T-cell (primary cell): ENCODE results near the gene CDKL1. TPM values are rescaled to one million over a fixed set of nuclear protein-coding genes. Genes with fewer than 3 reads are reported as not detected.

ENCODE experiments used
- ATAC-seq, 4 experiments: fragments of 200-7000 bp in 3 of 4; fragments of 150-1000 bp in 1 of 4; cut with Tn5 transposase; replicated peaks in 1 of 4; 1 replicate in 3 of 4; 2 replicates in 1 of 4; pipeline ENCODE4 v1.10.0; 2021; ENCODE audit warnings: moderate library complexity in 3 of 4, mild to moderate bottlenecking in 2 of 4, moderate number of reproducible peaks in 1 of 4
- CTCF ChIA-PET, 2 donors: fragments of 300-600 bp; sonication (Branson Sonifier 250); formaldehyde crosslinking; loops; one replicate each; lab custom pipeline; 2022; ENCODE audit warnings: antibody characterized with exemption in 2 of 2; lab: Charles Lee
- POLR2A ChIA-PET, 2 donors: fragments of 300-600 bp; sonication (Branson Sonifier 250); formaldehyde crosslinking; loops; one replicate each; lab custom pipeline; 2022; ENCODE audit warnings: antibody characterized with exemption in 2 of 2; lab: Charles Lee
- DNase-seq, 35 experiments: peaks; one replicate each; pipeline versions ENCODE4 v3.0.0 to v3.0.0-alpha.2; 2013 to 2023
- H3K27ac ChIP-seq: one replicate; pipeline ENCODE4 v1.5.1; 2013; ENCODE audit warnings: low read length
- H3K27me3 ChIP-seq, 2 experiments: replicated peaks in 1 of 2; 1 replicate in 1 of 2; 2 replicates in 1 of 2; pipeline versions ENCODE4 v1.6.1 to v1.7.0; 2013; ENCODE audit warnings: low read length in 1 of 2, mixed read lengths in 1 of 2; ENCODE audit not compliant: control insufficient read depth in 2 of 2, insufficient read depth in 2 of 2; ENCODE audit errors: extremely low read depth in 1 of 2
- H3K36me3 ChIP-seq, 2 donors: 1 replicate in 1 of 2; 2 replicates in 1 of 2; pipeline versions ENCODE4 v1.6.1 to v1.7.0; 2013; ENCODE audit warnings: low read length in 1 of 2; ENCODE audit not compliant: control insufficient read depth in 2 of 2, insufficient read depth in 1 of 2; ENCODE audit errors: extremely low read depth in 1 of 2
- H3K4me1 ChIP-seq, 2 experiments: 1 replicate in 1 of 2; 2 replicates in 1 of 2; pipeline versions ENCODE4 v1.6.1 to v1.7.0; 2013; ENCODE audit warnings: low read length in 2 of 2, mixed read lengths in 1 of 2; ENCODE audit not compliant: insufficient read depth in 2 of 2, control insufficient read depth in 1 of 2; ENCODE audit errors: extremely low read depth in 1 of 2
- H3K4me3 ChIP-seq, 2 donors: 1 replicate in 1 of 2; 2 replicates in 1 of 2; pipeline versions ENCODE4 v1.5.1 to v1.7.0; 2013; ENCODE audit warnings: mild to moderate bottlenecking in 2 of 2, low read length in 1 of 2, moderate library complexity in 1 of 2; ENCODE audit not compliant: control insufficient read depth in 1 of 2; ENCODE audit errors: extremely low read depth in 1 of 2
- H3K9me3 ChIP-seq: 2 replicates; pipeline ENCODE4 v1.7.0; 2013
- H3K27ac Mint-ChIP-seq, 2 donors: one replicate each; pipeline ENCODE4 v1.8.0; 2020 to 2021; ENCODE audit warnings: mild to moderate bottlenecking in 2 of 2, mixed read lengths in 2 of 2
- H3K27me3 Mint-ChIP-seq, 2 donors: one replicate each; pipeline ENCODE4 v1.8.0; 2021 to 2022; ENCODE audit warnings: mixed read lengths in 2 of 2
- H3K36me3 Mint-ChIP-seq: one replicate; pipeline ENCODE4 v1.8.0; 2021; ENCODE audit warnings: mixed read lengths
- H3K4me1 Mint-ChIP-seq, 3 donors: one replicate each; pipeline ENCODE4 v1.8.0; 2020 to 2022; ENCODE audit warnings: mixed read lengths in 3 of 3, mild to moderate bottlenecking in 1 of 3
- H3K4me3 Mint-ChIP-seq, 3 donors: one replicate each; pipeline ENCODE4 v1.8.0; 2020 to 2022; ENCODE audit warnings: mild to moderate bottlenecking in 3 of 3, mixed read lengths in 3 of 3, moderate library complexity in 3 of 3
- H3K9me3 Mint-ChIP-seq, 3 donors: one replicate each; pipeline ENCODE4 v1.8.0; 2020 to 2022; ENCODE audit warnings: mixed read lengths in 3 of 3
- whole genome bisulfite sequencing: methylation state at CpG from one replicate; pipeline ENCODE4 v1.1.5; 2013; ENCODE audit warnings: missing lambda C conversion rate; ENCODE audit not compliant: insufficient coverage; 5-methylcytosine and 5-hydroxymethylcytosine counted together
- total RNA-seq, 35 experiments: library from RNA in 6 of 35; stranded (reverse) in 6 of 35; fragments of 120-200 nt in 1 of 35; gene quantifications; one replicate each; pipeline versions ENCODE4 v1.2.1 to v1.2.4 and lab custom pipeline; 2013 to 2026

The CDKL1 gene
- total RNA-seq, 5 donors from 2014 or later (not counting 1 experiment from before 2014, with no cell fraction given) = 4.6 to 7.7 (median 5.8) TPM

- no peaks in the 10 kb centered on the region for H3K9me3 Mint-ChIP-seq
- no peaks in the 10 kb centered on the region for H3K27me3 Mint-ChIP-seq
- H3K4me3 Mint-ChIP-seq = no peak overlapping the region
- Histone ChIP-seq H3K4me3 (no peak overlapping the region), H3K9me3 (no peaks in the 10 kb centered on the region), H3K27ac (no peak overlapping the region), H3K27me3 (no peaks in the 10 kb centered on the region), H3K36me3 (peaks cover 0 to 14% of the 10 kb centered on the region in 2 donors), H3K4me1 (no peaks in the 10 kb centered on the region)
- peaks cover 0 to 3% (median 0%) of the 10 kb centered on the region in 3 donors for H3K4me1 Mint-ChIP-seq
- ChIA-PET POLR2A (no interaction called here), CTCF (no interaction called here)
- peaks cover 39% of the 10 kb centered on the region for H3K36me3 Mint-ChIP-seq
- H3K27ac Mint-ChIP-seq = no peak overlapping the region
- WGBS = 75% methylated on average over 2 of the region's 4 CpGs
- ATAC-seq = no peak
- no peak for DNase-seq
These were observed 44.1 kb downstream of the CDKL1 start for GRCh38 chr14:50352584-50352983.

- Histone ChIP-seq H3K27me3 (no peaks in the 10 kb centered on the region), H3K4me1 (no peaks in the 10 kb centered on the region), H3K27ac (no peak overlapping the region), H3K9me3 (no peaks in the 10 kb centered on the region), H3K4me3 (no peak overlapping the region), H3K36me3 (peaks cover 0 to 6% of the 10 kb centered on the region in 2 donors)
- Mint-ChIP-seq H3K27me3 (no peaks in the 10 kb centered on the region), H3K36me3 (peaks cover 25% of the 10 kb centered on the region), H3K9me3 (no peaks in the 10 kb centered on the region), H3K27ac (no peak overlapping the region), H3K4me1 (peaks cover 0 to 3% (median 0%) of the 10 kb centered on the region in 3 donors), H3K4me3 (no peak overlapping the region)
- ATAC-seq (no peak), DNase-seq (no peak)
- WGBS = 85% methylated on average over 1 of the region's 2 CpGs
- CTCF ChIA-PET = no interaction called here
- POLR2A ChIA-PET = interaction anchor here (0.5 to 1.0 kb wide), 4 partner anchors 9 to 166 kb away, joined by 4 to 8 read pairs (median 6); no protein-coding TSS in a partner anchor
These were observed 45.7 kb downstream of the CDKL1 start for GRCh38 chr14:50350975-50351374.

DNA sequence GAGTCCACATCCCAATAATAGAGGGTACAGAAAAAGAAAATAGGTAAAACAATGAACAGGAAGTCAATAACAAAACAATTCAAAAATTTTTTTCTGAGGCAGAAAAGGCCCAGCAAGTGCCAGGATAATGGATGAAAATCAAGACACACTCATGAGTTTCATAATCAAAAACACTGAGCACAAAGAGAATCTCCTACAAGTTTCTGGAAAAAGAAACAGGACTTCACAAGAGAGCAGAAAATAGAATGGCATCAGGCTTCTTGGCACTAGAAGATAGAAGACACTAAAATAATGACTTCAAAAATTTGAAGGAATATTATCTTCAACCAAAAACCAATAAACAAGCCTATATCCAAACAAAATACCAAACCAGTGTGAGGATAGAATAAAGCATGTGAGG is 47.7 kb downstream of the CDKL1 start:
- CTCF ChIA-PET = no interaction called here
- Mint-ChIP-seq H3K4me3 (no peak overlapping the region), H3K4me1 (peaks cover 0 to 10% (median 10%) of the 10 kb centered on the region in 3 donors), H3K27ac (no peak overlapping the region), H3K9me3 (no peaks in the 10 kb centered on the region), H3K27me3 (no peaks in the 10 kb centered on the region), H3K36me3 (peaks cover 21% of the 10 kb centered on the region)
- Histone ChIP-seq H3K27ac (no peak overlapping the region), H3K27me3 (no peaks in the 10 kb centered on the region), H3K9me3 (no peaks in the 10 kb centered on the region), H3K4me3 (no peak overlapping the region), H3K36me3 (no peaks in the 10 kb centered on the region), H3K4me1 (no peaks in the 10 kb centered on the region)
- ATAC-seq (no peak), DNase-seq (no peak)
- POLR2A ChIA-PET = no interaction called here

DNA sequence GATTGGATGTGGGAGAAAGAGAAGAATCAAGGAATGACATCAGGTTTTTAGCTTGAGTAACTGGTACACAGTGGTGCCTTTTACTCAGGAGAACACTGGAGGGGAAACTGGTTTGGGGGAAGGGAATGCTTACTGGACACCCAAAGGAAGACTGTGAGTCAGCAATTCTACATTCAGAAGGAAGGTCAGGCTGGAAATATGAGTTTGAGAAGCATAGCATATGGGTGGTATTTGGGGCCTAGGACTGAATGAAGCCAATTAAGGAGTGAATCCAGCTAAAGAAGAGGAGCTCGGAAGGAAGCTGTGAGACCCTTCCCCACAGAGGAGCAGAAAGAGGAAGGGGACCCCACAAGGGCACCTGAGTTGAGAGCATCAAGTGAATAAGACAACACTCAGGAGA is 49.2 kb downstream of the CDKL1 start:
- no peak for DNase-seq
- no peaks in the 10 kb centered on the region for H3K36me3 ChIP-seq
- H3K27ac ChIP-seq = no peak overlapping the region
- no peaks in the 10 kb centered on the region for H3K9me3 Mint-ChIP-seq
- H3K4me3 ChIP-seq = no peak overlapping the region
- H3K9me3 ChIP-seq = no peaks in the 10 kb centered on the region
- ATAC-seq = no peak
- no CpG with 5 or more reads among the region's 1 CpG for WGBS
- no peaks in the 10 kb centered on the region for H3K27me3 Mint-ChIP-seq
- H3K4me1 Mint-ChIP-seq = peaks cover 0 to 22% (median 22%) of the 10 kb centered on the region in 3 donors
- H3K27me3 ChIP-seq = no peaks in the 10 kb centered on the region
- POLR2A ChIA-PET = no interaction called here
- no peak overlapping the region for H3K4me3 Mint-ChIP-seq
- H3K4me1 ChIP-seq = peaks cover 0 to 4% of the 10 kb centered on the region in 2 experiments
- H3K36me3 Mint-ChIP-seq = peaks cover 17% of the 10 kb centered on the region
- no peak overlapping the region for H3K27ac Mint-ChIP-seq
- CTCF ChIA-PET = interaction anchor here in 1 of 2 donors (0.5 kb wide), 1 partner anchor 166 kb away, joined by 3 read pairs; no protein-coding TSS in a partner anchor

DNA sequence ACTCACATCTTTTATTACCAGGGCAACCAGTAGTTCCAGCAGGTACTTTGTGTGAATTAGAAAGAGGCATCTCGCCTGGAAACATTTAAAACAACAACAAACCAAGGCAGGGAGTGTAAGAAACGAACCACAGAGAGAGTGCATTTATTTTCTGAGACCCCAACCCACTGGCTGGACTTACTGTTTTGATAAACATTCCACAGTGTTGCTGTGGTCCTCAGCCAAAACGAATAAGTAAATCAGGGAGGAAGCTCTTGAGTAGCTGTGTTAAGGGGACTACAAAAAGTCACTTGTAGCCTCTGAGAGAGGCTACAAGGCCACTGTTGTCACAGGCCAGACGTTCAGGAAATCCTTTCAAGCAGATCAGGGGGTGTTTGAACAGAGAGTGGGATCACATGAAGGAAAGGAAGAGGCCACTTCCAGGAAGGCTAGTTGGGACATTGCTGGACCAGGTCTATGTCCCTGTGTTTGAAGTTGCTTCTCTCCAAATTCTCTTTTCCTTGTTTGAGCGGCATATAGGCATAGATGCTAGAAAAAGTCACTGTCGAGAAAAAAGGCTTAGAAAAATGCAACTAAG is 50.7 kb downstream of the CDKL1 start:
- CTCF ChIA-PET = interaction anchor here (0.6 to 0.7 kb wide), 3 partner anchors 29 to 399 kb away, joined by 3 to 5 read pairs (median 3); no protein-coding TSS in a partner anchor
- WGBS = 22% methylated on average over 1 of the region's 6 CpGs

DNA sequence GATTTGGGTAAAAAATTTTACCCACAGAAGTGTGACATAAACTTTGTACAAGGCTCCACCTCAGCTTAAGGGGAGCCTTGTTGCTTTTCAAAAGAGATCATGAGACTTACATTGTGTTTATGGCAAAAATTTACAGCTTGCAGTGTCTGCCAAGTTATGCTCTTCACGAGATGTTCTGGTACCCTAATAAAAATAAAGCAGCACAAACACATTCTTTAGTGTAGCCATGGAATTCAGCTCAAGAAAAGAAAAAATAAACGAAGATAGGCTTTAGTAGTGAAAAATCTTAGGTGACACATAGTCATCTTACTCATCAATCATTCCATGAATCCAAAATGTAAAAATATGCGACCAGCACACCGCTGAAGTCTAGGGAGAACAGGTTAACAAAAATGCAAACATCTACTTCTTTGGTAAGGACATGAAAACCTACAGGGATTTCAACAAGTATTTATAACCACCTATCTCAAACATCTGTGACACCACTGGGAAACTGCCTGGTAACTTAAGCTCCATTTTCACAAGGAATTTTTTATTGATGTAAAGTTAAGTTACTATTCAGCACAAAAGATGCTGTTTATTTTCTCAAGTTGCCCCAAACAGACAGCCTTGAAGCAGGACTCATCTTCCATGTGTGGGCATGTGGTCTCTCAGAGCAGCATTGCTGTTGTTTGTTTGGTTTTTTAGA is 51.7 kb downstream of the CDKL1 start:
- no peaks in the 10 kb centered on the region for H3K9me3 ChIP-seq
- peaks cover 0 to 24% (median 23%) of the 10 kb centered on the region in 3 donors for H3K4me1 Mint-ChIP-seq
- no peaks in the 10 kb centered on the region for H3K27me3 ChIP-seq
- no peaks in the 10 kb centered on the region for H3K9me3 Mint-ChIP-seq
- peaks cover 0 to 7% of the 10 kb centered on the region in 2 donors for H3K36me3 ChIP-seq
- H3K27ac Mint-ChIP-seq = no peak overlapping the region
- H3K27ac ChIP-seq = no peak overlapping the region
- DNase-seq (no peak), ATAC-seq (no peak)
- no peak overlapping the region for H3K4me3 ChIP-seq
- no peak overlapping the region for H3K4me3 Mint-ChIP-seq
- peaks cover 0 to 4% of the 10 kb centered on the region in 2 experiments for H3K4me1 ChIP-seq
- WGBS = no CpG with 5 or more reads among the region's 4 CpGs
- ChIA-PET POLR2A (interaction anchor here in 1 of 2 donors (0.6 kb wide), 1 partner anchor 51 kb away, joined by 3 read pairs; no protein-coding TSS in a partner anchor), CTCF (interaction anchor here (0.6 to 1.1 kb wide), 6 partner anchors 15 to 507 kb away, joined by 3 to 7 read pairs (median 4); no protein-coding TSS in a partner anchor)
- peaks cover 18% of the 10 kb centered on the region for H3K36me3 Mint-ChIP-seq
- no peaks in the 10 kb centered on the region for H3K27me3 Mint-ChIP-seq

More for the DNA sequence above, 50.7 kb downstream of the CDKL1 start:
- Histone ChIP-seq H3K27me3 (no peaks in the 10 kb centered on the region), H3K9me3 (no peaks in the 10 kb centered on the region), H3K36me3 (no peaks in the 10 kb centered on the region), H3K4me1 (peaks cover 0 to 4% of the 10 kb centered on the region in 2 experiments), H3K27ac (no peak overlapping the region), H3K4me3 (no peak overlapping the region)
- H3K4me1 Mint-ChIP-seq = peaks cover 0 to 24% (median 23%) of the 10 kb centered on the region in 3 donors
- H3K27me3 Mint-ChIP-seq = no peaks in the 10 kb centered on the region
- H3K9me3 Mint-ChIP-seq = no peaks in the 10 kb centered on the region
- POLR2A ChIA-PET = interaction anchor here in 1 of 2 donors (0.7 kb wide), 2 partner anchors 221 to 301 kb away, joined by 3 to 8 read pairs; no protein-coding TSS in a partner anchor
- H3K27ac Mint-ChIP-seq = no peak overlapping the region
- H3K4me3 Mint-ChIP-seq = no peak overlapping the region
- ATAC-seq = no peak
- peaks cover 16% of the 10 kb centered on the region for H3K36me3 Mint-ChIP-seq
- no peak for DNase-seq
